ENCODE data around the gene OR2H1.

DNA sequence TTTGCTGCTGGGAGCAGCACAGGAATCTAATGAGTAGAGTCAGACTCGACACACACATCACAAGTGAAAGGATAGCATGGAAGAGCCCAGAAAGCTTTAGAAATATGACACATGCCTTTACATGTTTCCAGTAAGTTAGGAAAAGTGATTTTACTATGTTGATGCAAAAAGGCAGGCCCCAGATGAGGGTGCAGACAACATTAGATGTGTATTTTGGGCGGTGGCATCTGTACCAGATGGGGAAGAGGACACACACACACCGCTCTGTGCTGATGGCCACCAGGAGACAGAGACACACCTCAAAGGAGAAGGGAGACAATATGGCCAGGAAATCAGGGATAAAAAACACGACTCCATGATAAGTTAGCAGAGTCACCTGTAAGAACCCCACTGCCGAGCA, 30.2 kb downstream of the OR2H1 start:
- TF ChIP-seq, protein P1, sequence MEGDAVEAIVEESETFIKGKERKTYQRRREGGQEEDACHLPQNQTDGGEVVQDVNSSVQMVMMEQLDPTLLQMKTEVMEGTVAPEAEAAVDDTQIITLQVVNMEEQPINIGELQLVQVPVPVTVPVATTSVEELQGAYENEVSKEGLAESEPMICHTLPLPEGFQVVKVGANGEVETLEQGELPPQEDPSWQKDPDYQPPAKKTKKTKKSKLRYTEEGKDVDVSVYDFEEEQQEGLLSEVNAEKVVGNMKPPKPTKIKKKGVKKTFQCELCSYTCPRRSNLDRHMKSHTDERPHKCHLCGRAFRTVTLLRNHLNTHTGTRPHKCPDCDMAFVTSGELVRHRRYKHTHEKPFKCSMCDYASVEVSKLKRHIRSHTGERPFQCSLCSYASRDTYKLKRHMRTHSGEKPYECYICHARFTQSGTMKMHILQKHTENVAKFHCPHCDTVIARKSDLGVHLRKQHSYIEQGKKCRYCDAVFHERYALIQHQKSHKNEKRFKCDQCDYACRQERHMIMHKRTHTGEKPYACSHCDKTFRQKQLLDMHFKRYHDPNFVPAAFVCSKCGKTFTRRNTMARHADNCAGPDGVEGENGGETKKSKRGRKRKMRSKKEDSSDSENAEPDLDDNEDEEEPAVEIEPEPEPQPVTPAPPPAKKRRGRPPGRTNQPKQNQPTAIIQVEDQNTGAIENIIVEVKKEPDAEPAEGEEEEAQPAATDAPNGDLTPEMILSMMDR (conservative IDR thresholded peaks at IDR 0.05), result no peak
- no peak for TF ChIP-seq ZFX (IDR thresholded peaks at IDR 0.05)

All from C4-2B (cell line).